Chondrocyte (in vitro differentiated cells): ENCODE data around the gene PHGDH. TPM values are rescaled to one million over a fixed set of nuclear protein-coding genes. Genes with fewer than 3 reads are reported as not detected.

Experiments used
- DNase-seq: peaks from one replicate; pipeline ENCODE4 v3.0.0; 2021; ENCODE audit warnings: mixed read lengths, low spot score
- H3K27ac Mint-ChIP-seq: one replicate; pipeline ENCODE4 v1.8.0; 2021; ENCODE audit warnings: mild to moderate bottlenecking, moderate library complexity, mixed read lengths; ENCODE audit not compliant: unreplicated experiment
- H3K27me3 Mint-ChIP-seq: 2 replicates; pipeline ENCODE4 v1.8.0; 2021; ENCODE audit warnings: low read depth, mixed read lengths
- H3K36me3 Mint-ChIP-seq: 2 replicates; pipeline ENCODE4 v1.8.0; 2021; ENCODE audit warnings: low read depth, mixed read lengths
- H3K4me1 Mint-ChIP-seq: 2 replicates; pipeline ENCODE4 v1.8.0; 2021; ENCODE audit warnings: low read depth, mild to moderate bottlenecking, mixed read lengths
- H3K4me3 Mint-ChIP-seq: one replicate; pipeline ENCODE4 v1.8.0; 2021; ENCODE audit warnings: mild to moderate bottlenecking, moderate library complexity, mixed read lengths; ENCODE audit not compliant: unreplicated experiment
- H3K9me3 Mint-ChIP-seq: 2 replicates; pipeline ENCODE4 v1.8.0; 2021; ENCODE audit warnings: low read depth, mixed read lengths
- CTCF ChIP-seq: fragments of 200-600 bp; sonication (generic); IDR thresholded peaks from 2 replicates; pipeline ENCODE4 v1.5.0; 2021; ENCODE audit warnings: antibody characterized with exemption, mild to moderate bottlenecking, moderate library complexity
- total RNA-seq: library from RNA; stranded (reverse); gene quantifications from 3 replicates; pipeline ENCODE4 v1.2.1, GENCODE V29; 2021

Gene PHGDH
- total RNA-seq, 1 donor from 2014 or later: 300 TPM

- H3K36me3 Mint-ChIP-seq: peaks cover 15% of the 10 kb centered on the region
- peaks cover 5% of the 10 kb centered on the region for H3K4me1 Mint-ChIP-seq
- no peak for TF ChIP-seq CTCF
- no peak overlapping the region for H3K27ac Mint-ChIP-seq
- no peaks in the 10 kb centered on the region for H3K9me3 Mint-ChIP-seq
- no peak for DNase-seq
- peaks cover 6% of the 10 kb centered on the region for H3K27me3 Mint-ChIP-seq
- no peak overlapping the region for H3K4me3 Mint-ChIP-seq
Measured at GRCh38 chr1:119747451-119747850, 35.7 kb downstream of the PHGDH start.

GRCh38 chr1:119748040-119748439 is 36.3 kb downstream of the PHGDH start:
- DNase-seq: no peak
- H3K4me3 Mint-ChIP-seq: no peak overlapping the region
- H3K27me3 Mint-ChIP-seq: peaks cover 6% of the 10 kb centered on the region
- no peak overlapping the region for H3K27ac Mint-ChIP-seq
- H3K36me3 Mint-ChIP-seq: peaks cover 13% of the 10 kb centered on the region
- peaks cover 4% of the 10 kb centered on the region for H3K4me1 Mint-ChIP-seq
- H3K9me3 Mint-ChIP-seq: no peaks in the 10 kb centered on the region
- TF ChIP-seq CTCF: no peak

GRCh38 chr1:119752592-119752991 is 40.9 kb downstream of the PHGDH start:
- Mint-ChIP-seq H3K9me3 (no peaks in the 10 kb centered on the region), H3K4me1 (no peaks in the 10 kb centered on the region), H3K27ac (no peak overlapping the region), H3K36me3 (peaks cover 2% of the 10 kb centered on the region), H3K27me3 (peaks cover 12% of the 10 kb centered on the region), H3K4me3 (no peak overlapping the region)
- no peak for DNase-seq
- no peak for TF ChIP-seq CTCF

- Mint-ChIP-seq H3K27me3 (peaks cover 8% of the 10 kb centered on the region), H3K4me1 (no peaks in the 10 kb centered on the region), H3K9me3 (no peaks in the 10 kb centered on the region), H3K4me3 (no peak overlapping the region), H3K27ac (no peak overlapping the region), H3K36me3 (no peaks in the 10 kb centered on the region)
- DNase-seq: no peak
- TF ChIP-seq CTCF: no peak
Measured at GRCh38 chr1:119758584-119758983, 46.9 kb downstream of the PHGDH start.

GRCh38 chr1:119762409-119762808 is 50.7 kb downstream of the PHGDH start:
- Mint-ChIP-seq H3K36me3 (peaks cover 5% of the 10 kb centered on the region), H3K9me3 (peaks cover 6% of the 10 kb centered on the region), H3K4me1 (no peaks in the 10 kb centered on the region), H3K27me3 (peaks cover 12% of the 10 kb centered on the region), H3K27ac (no peak overlapping the region), H3K4me3 (no peak overlapping the region)
- DNase-seq: no peak
- no peak for TF ChIP-seq CTCF
